Right hindlimb (tissue), 1 donor: Measurements from ENCODE around the gene RPL4.
"Not testable (repeated sequence)": the region's sequence is repeated elsewhere in the genome, so short reads cannot be mapped to it uniquely, and the experiment has no call there.

ENCODE experiments used
- DNase-seq: peaks from one replicate; pipeline ENCODE4 v3.0.0-alpha.2; 2018

RPL4 gene

GRCh38 chr15:66504563-66505429 is at the start of gene RPL4, which contains the start of gene ZWILCH:
Gene RPL4, minus strand, starts transcription at chr15:66504855. Its CDS starts 65 bp downstream, at chr15:66504790.
Gene ZWILCH, plus strand, starts transcription at chr15:66505326. Its CDS starts 13 bp downstream, at chr15:66505339.
- DNase-seq = peak; percentile 85

DNA sequence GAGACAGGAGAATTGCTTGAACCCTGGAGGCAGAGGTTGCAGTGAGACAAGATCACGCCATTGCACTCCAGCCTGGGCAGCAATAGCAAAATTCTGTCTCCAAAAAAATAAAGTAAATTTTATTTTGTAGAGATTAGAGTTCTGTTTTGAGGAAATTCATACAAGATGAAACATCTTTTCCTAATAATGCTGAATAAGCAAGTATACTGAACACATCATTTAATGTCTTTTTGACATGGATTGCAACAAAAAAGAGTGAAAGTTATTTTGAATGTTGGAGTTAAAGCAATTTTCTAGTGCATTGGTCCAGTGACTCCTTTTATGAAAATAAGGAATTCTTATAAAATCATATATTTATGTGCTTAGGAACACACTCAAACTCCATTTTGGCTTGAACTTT is 40.6 kb upstream of the RPL4 start:
- DNase-seq = no peak

DNA sequence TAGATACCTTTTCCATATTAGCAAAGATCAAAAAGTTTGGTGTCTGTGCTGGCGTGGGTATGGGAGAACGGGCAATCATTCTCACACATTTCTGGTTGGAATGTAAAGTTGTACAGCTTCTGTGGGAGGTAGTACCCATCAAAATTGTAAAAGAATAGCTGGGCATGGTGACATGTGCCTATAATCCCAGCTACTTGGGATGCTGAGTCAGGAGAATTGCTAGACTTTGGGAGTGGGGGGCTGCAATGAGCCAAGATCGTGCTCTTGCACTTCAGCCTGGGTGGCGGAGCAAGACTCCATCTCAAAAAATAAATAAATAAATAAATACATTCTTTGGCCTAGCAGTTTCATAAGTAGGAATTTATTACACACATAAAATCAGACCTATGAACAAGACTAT is 38.2 kb upstream of the RPL4 start:
- no peak for DNase-seq

DNA sequence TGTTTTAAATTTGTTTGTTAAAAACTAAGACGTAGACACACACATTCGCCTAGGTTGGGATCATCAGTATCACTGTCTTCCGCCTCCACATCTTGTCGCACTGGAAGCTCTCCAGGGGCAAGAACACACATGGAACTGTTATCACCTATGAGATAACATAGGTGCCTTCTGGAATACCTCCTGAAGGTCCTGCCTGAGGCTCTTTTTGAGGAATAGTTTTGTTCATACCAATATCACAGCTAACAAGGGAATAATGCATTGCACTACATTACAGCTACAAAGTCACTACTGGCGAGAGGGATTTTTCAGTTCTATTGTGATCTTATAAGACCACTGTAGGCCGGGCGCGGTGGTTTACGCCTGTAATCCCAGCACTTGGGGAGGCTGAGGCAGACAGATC is 30.4 kb upstream of the RPL4 start:
- DNase-seq = no peak

- DNase-seq = no peak
These were observed 20.2 kb upstream of the RPL4 start for GRCh38 chr15:66524838-66525237.

- no peak for DNase-seq
These were observed 19.3 kb upstream of the RPL4 start for GRCh38 chr15:66523926-66524325.

DNA sequence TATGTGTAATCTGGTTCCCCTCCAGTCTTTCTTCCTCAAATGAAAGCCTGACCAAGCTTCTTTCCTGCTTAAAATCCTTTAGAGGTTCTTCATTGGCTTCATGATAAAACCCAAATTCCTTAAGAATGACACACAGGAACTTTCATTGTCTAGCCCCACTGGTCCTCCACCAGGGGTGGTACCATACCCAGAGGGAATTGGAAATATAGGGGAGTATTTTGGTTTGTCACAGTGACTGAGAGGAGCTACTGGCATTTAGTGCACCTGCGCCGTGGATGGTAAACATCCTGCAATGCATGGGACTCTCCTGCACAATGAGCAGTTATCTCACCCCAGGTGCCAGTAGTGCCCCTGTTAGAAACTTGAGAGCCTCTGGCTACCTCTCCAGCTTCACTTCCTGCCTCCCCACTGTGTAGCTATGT is 11.3 kb upstream of the RPL4 start:
- DNase-seq = no peak

DNA sequence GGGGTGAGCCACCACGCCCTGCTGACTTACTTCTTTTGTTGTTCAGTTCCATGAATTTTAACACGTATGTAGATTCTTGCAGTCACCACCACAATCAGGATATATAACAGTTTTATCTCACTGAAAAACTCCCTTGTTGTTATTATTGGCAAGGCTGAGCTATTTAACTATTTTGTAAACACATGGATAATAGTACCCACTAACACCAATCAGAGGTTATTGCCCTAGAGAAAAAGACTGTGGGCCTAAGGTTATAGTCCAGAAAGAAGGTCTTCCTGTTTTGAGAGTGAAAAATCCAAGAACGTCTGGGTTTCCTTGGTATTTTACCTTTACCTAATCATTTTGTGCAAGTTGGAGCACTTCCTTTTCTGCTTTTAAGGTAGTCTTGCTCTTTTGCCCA is 9.9 kb upstream of the RPL4 start:
- DNase-seq = no peak

DNA sequence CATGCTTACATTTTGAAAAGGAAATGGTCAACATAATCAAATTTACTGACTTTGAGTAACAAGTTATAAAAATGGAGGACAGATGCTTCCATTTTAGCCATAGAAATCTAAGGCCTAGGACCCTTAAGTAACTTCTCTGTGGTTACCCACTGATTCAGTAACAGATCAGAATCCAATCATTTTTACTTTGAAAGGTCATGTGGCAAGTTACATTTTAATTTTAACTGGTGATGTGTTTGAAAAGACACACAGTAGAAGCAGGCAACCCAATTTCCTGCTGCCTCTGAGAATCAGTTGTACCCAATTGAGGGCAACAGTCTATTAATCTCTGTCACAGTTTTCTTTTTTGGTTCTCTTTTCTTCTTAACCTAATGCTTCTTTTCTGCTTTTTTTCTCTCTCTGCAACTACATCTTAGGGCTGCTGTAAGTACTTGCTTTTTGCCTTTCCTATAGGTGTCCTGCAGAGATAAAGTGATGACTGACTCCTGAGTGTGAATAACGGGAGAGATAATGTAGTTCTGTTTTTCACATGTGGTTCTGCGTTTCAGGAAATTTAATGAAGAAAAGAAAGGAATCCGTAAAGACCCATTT is 3.7 kb upstream of the RPL4 start:
- no peak for DNase-seq

- DNase-seq = no peak
These were observed 1.2 kb upstream of the RPL4 start for GRCh38 chr15:66505818-66506217.

DNA sequence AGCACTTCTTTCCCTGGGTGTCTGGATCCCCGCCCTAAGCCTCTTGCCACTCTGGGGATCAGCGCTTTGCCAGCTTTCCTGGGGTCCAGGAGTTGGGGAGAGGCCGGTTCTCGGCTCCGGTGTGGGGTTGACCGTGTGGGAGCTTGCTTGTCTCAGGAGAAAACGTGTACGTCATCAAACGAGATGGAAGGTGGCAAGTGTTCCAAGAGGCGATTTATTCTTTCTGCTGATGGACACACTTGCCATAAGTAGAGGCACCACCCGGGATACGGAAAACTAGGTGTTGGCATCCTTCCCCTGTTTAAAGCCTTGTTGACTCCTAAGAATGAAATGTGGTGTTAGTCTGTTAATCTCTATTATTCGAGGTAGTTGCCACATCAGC is 766 bp upstream of the RPL4 start:
- DNase-seq = no peak

- no peak for DNase-seq
These were observed 684 bp downstream of the RPL4 start for GRCh38 chr15:66503780-66504562.

GRCh38 chr15:66503041-66503648 is 1.5 kb downstream of the RPL4 start:
- not testable (repeated sequence) for DNase-seq

DNA sequence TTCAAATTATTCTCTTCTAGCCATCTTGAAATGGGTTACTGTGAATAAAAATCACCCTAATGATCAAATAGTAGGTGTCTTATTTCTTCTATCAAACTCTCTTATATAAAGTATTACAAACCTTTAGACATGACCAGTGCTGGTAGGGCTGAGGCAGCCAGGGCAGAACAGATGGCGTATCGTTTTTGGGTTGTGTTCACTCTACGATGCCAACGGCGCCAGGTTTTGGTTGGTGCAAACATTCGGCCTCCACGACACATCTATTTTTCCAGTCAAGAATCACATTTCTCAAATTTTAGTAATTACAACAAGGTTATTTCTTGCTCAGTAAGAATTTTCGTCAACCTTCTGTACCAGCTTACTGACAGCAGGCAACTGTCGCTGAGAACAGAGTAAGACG is 2.2 kb downstream of the RPL4 start:
- DNase-seq = no peak

GRCh38 chr15:66500346-66500745 is 4.3 kb downstream of the RPL4 start:
- not testable (repeated sequence) for DNase-seq

DNA sequence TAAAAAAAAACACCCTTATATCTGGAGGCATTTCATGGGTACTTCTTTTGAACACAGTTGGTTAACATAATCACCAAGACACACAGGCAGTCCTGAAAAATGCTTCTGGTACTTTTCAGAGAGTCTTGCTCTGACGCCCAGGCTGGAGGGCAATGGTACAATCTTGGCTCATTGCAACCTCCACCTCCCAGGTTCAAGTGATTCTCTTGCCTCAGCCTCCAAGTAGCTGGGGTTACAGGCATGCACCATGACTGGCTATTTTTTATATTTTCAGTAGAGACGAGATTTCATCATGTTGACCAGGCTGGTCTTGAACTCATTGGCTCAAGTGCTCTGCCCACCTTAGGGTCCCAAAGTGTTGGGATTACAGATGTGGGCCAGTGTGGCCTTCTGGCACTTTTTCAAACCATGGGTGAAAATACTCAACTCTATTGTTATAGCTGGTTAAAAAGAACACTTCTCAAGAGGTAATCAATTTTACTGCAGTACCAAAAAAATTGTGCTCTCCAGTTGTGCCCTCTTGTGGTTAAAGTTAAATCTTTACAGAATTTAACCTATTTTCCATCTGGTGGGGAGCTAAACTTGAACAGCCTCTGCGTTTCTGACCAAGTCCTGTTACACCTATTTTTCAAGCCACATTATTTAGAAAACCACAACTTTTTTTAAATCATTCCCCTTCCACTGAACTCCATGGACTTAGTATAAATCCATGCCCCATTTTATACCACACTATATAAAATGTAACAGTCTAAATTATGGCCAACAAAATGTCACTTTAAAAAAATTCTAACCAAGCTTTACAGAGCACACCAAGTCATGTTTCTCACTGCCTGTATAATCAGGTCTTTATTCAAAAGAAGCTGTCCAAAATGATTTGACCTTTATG is 5.9 kb downstream of the RPL4 start:
- DNase-seq = no peak

DNA sequence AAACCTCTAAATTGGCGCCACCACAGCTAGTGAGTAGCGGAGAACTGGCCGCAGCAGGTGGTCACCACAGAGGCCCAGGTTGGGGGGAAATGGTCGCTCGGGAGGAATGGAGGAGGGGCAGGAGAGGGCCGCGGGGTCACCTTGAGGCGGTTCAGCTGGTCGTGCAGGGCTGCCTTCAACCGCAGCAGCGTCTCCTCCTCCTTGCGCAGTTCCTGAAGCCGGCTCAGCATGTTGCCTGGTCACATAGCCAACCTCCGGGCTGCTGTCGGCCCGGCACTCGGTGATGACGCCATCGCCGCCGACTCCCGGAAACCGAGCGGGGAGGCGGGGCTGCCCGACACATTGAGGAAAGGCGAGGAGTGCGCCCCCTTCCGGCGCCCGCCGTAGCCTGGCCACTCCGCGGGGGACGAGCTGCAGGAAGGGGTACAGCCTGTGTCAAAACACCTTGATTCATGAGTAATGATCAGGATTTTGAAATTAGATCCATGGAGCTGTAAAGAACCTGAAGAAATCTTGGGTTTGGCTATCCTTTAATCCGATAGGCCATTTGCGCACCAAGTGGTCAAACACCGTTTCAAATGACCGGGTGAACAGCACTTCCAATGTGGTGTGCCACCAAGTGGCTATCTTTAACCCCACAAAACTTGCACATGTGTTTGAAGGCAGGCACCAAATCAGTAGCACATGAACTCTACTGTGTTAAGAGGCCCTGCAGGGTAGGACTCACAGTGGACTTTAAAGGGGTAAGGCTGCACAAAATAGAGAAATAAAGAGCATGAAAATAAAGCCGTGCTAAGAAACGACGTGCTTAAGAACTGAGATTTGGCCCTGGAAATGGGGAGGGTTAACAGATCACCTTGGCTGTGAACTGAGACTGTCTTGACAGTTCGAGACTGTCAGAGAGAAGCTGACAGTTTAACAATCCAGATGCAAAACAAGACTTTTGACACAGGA is 6.9 kb downstream of the RPL4 start, which contains the start of gene SNAPC5:
Gene SNAPC5, minus strand, starts transcription at position 261 of the 954 bp plus-strand sequence. Its CDS starts 31 bp downstream, at position 230.
- DNase-seq = peak; percentile 96

- DNase-seq = no peak
These were observed 7.6 kb downstream of the RPL4 start for GRCh38 chr15:66496951-66497501.

GRCh38 chr15:66494262-66494661 is 10.4 kb downstream of the RPL4 start:
- no peak for DNase-seq

- DNase-seq = no peak
These were observed 12.8 kb downstream of the RPL4 start for GRCh38 chr15:66491846-66492245.
